HPDE6-E6E7 (cell line): Measurements from ENCODE around the gene GAPDHS.
A peak's percentile ranks its signal among the peaks of the same experiment; 100 is the strongest.

Source experiments
- DNase-seq: peaks from one replicate; pipeline ENCODE4 v3.0.0; 2011; ENCODE audit warnings: missing footprints; ENCODE audit errors: extremely low spot score

Gene GAPDHS

GRCh38 chr19:35510626-35510964, 22.7 kb upstream of the GAPDHS start:
- no peak for DNase-seq

GRCh38 chr19:35511337-35511736, 21.9 kb upstream of the GAPDHS start:
- DNase-seq, result no peak

DNA sequence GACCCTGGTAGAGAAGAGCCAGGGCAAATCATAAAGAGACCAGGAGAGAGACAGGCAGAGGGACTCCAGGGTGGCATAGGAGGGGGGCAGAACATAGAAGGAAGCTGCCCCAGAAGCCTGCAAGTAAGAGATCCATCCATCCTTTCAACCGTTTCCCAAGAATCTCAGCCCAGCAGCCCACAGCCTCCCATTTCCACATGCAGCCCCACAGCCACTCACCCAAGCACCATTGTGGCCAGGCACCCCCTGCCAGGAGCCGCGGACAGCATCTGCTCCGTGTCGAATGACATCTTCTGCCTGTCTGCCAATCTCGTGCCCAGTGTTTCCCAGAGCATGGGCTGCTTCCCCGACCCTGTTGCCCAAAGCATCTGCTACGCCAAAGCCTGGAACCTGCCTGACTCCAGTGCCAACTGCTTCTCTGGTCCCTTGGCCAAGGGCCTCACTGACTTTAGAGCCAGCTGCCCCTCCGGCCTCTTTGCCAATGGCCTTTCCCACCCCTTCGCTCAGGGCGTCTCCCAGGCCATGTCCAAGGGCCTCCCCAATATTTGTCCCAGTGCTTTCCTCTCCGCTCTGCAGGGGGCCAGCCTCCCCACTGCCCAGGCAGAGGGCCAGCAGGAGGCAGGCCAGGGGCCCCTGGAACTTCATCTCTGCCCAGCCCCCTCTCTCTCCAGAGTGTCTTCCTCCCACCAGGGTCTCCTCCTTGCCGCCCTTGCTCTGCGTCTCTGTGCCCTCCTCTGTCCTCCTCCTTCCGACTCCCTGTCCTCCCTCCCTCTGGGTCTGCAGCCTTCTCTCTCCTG, 20.2 kb upstream of the GAPDHS start:
- DNase-seq, result no peak

DNA sequence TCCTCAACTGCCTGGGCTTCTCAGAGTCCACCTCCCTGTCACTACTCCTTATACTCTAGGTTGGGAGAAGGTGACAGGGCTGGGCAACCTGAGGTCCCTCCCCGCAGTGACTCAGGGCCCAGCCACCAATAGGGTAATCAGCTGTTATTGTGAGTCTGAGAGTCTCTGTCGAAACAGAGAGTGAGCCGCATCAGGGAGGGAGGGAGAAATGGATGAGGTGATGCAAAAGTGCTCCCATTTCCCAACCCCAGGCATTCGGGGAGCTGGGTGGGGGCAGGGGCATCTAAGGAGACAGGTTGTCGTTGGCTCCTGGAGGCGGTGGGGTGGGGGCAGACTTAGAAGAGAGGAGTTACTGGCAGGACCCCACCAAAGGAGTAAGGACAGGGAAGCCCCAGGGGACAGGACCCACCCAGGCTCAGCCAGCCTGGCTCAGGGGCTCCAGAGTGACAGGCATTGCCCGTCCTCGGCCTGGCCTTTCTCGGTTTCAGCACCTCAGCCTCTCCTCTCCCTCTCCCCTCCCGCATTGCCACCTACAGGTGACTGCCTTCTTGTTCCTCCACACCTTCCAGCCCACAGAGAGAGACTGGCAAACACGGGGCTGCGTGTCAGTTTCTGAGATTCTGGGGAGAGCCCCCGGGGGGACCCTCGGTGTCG, 19.5 kb upstream of the GAPDHS start, which contains the start of gene DMKN:
TSS of gene DMKN (minus strand) at position 22 of the 654 bp plus-strand sequence. CDS start 174 bp downstream, outside the sequence.
- peak; percentile 70 for DNase-seq

GRCh38 chr19:35514282-35514809, 18.9 kb upstream of the GAPDHS start:
- no peak for DNase-seq

DNA sequence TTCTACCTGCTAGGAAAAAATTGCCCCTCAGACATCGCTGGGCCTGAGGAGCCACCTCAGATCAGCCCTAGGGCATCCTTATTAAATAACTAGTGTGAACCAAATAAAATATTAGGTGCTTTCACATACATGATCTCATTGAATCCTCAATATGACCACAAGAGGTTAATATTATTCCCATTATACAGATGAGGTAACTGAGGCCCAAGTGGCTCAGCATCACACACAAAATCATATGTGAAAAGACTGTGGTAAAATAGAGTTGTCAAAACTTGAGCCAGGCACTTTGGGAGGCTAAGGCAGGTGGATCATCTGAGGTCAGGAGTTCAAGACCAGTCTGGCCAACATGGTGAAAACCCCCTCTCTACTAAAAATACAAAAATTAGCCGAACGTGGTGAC, 16.9 kb upstream of the GAPDHS start:
- no peak for DNase-seq

DNA sequence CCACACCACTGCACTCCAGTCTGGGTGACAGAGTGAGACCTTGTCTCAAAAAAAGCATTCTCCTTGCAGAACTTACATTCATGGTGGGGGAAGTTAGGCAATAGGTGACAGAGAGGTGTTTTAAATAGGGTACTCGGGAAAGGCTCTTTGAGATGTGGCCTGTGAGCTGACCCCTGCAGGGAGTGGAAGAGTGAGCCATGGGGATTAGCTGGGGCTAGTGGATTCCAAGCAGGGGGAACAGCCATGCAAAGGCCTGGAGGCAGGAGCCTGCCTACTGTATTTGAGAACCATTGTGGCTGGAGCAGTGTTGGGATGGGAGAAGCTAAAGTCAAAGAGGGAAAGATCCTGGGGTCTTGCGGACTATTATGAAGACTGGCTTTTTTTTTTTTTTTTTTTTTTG, 15.9 kb upstream of the GAPDHS start:
- no peak for DNase-seq

DNA sequence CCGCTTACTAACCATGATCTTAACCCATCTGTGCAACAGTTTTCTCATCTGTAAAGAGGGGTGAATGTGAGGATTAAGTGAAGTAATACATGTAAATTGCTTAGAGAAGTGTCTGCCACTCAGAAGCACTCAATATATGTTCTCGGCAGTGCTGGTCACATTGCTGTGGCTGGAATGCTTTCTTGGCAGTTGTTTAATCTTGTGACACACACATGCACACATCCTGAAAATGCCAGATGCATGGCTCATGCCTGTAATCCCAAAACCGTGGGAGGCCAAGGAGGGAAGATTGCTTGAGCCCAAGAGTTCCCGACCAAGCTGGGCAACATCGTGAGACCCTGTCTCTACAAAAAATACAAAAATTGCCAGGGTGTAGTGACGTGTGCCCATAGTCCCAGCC, 14.9 kb upstream of the GAPDHS start:
- DNase-seq, result no peak

DNA sequence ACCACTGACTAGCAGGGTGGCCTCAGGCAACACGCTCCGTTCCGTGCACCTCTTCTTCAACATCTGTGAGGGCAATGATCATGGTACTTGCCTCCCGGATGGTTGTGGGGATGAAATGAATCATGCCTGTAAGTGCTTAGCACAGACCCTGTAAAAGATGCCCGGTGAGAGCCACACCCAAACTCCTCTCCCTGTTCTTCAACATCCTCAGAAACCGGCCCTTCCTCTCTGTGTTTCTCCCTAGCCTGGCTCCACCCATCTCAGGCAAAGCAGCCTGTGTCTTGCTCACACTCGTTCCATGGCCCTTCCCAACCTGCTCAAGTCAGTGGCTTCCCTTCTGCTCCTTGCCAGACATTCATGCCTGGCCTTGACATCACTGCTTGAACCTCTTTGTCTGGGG, 14.0 kb upstream of the GAPDHS start:
- DNase-seq, result peak; percentile 65

- no peak for DNase-seq
These were observed 12.0 kb upstream of the GAPDHS start for GRCh38 chr19:35521124-35521743.

- no peak for DNase-seq
These were observed 10.4 kb upstream of the GAPDHS start for GRCh38 chr19:35522745-35523327.

DNA sequence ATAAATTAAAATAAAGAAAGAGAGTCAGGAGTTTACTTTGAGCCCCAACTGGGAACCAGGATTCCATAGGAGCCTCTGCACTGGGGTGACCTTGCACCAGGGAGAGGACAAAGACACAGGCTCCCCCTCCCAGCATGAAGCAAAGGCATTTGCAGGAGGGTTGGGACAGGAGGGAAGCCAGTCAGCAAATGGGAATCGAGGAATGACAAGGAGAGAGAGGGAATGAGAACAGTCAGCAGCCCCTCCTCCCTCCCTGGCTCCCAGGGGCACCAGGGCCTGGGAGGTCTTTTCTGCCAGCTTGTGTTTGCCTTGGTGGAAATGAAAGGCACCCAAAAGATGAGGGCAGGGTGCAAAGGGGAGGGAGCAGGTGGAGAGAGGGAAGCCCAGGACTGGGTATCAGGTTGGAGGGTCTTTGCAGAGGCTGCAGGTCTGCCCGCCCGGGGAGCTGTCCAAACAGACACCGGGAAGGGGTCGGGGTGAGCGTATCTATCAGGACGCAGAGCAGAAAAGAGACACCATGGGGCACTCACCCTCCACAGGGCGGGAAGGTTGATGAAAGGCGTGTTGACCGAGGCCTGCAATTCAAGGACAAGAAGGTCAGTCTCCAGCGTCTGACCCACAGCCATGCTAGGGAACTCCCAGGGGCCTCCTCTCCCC, 8.9 kb upstream of the GAPDHS start:
- no peak for DNase-seq

DNA sequence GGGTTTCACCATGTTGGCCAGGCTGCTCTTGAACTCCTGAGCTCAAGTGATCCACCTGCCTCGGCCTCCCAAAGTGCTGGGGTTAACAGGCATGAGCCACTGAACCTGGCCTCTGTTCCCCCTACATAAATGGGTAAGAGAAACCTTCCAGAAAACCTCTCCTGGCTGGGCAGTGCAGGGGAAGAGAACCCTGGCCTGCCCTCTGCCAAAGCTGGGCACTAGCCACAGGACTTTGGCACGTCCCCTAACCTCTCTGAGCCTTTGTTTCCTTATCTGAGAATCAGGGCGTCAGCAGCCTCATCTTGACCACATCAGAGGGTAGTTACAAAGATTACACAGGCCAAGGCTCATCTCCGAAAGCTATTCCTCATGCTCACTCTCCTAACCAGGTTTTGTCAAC, 7.4 kb upstream of the GAPDHS start:
- no peak for DNase-seq

DNA sequence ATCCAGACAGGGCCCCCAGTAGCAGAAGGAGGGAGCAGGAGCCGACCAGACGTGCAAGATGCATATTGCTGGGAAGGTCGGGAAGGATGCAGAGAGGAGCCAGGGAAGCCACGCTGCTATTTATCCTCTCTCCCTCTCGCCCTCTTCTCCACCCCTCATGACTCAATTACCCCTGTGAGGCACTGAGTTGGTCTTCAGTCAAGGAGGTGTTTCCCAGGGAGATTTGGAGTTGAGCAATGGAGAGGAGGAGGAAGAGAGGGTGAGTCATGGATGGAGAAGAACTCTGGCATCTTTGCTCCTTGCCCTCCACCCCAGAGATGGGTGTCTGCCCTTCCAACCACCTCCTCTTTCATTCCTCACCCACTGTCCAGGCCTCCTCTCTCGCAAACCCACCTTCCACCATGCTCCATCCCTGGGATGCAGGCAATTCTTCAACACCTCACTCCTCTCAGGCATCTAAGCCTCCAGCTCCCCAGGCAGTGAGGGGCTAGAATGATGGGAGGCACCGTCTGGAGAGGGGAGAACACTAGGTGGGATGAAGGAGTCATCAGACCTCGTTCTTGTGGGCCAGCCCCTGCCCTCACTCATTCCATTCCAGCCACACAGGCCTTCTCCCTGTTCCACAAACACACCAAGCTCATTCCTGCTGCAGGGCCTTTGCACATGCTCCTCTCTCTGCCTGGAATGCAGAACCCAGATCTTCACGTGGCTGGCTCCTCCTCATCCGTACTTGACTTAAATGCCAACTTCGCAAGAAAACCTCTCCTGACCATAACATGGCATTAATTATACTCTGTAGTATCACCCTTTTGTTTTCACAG, 4.8 kb upstream of the GAPDHS start, which contains the start of gene SBSN:
TSS of gene SBSN (minus strand) at position 94 of the 821 bp plus-strand sequence. CDS start at position 64, 30 bp downstream.
- no peak for DNase-seq

DNA sequence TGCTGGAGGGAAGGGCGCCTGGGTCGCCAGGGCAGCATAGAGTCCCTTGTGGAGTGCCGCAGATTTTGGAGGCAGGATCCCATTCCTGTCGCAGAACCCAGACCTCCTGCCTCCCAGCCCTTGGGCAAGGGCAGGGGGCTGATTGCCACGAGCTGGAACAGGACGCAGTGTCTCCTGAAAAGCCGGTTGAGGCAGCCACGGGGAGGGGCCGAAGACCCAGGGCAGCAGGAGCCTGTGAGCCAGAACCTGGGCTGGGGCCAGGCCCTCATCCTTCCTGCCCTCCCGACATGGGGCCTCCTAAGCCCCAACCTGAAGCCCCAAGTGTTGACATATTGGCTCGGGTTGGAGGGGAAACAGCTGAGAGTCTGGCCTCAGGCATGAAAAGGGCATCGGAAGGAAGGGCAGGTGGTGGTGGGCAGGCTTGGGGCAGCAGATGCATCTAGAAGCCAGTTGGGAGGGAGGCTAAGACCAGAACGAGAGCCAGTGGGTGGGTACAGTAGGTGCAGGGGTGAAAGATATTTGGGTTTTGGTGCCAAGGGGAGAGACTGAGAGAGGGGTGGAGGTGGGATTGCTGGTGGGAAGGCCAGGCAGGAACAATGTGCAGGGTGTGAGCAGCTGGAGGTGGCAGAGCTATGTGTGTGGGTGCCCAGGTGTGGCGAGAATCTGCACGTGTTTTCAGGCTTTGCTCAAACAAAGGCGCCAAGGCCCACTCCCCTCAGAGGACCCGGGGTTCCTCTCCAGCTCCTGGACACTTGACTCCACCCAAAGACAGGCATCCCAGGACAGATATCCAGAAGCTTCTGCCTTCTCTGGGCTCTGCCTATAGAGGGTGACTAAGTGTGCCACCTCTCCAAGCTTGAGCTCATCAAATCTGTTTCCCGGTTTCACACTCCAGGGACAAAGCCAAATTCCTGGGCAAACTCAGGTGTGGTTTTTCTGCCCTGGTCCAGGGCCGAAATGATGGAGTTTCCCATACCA, 3.7 kb upstream of the GAPDHS start:
- no peak for DNase-seq

- DNase-seq, result no peak
These were observed 2.0 kb upstream of the GAPDHS start for GRCh38 chr19:35531291-35531690.

- DNase-seq, result no peak
These were observed 651 bp downstream of the GAPDHS start for GRCh38 chr19:35533822-35534392.

DNA sequence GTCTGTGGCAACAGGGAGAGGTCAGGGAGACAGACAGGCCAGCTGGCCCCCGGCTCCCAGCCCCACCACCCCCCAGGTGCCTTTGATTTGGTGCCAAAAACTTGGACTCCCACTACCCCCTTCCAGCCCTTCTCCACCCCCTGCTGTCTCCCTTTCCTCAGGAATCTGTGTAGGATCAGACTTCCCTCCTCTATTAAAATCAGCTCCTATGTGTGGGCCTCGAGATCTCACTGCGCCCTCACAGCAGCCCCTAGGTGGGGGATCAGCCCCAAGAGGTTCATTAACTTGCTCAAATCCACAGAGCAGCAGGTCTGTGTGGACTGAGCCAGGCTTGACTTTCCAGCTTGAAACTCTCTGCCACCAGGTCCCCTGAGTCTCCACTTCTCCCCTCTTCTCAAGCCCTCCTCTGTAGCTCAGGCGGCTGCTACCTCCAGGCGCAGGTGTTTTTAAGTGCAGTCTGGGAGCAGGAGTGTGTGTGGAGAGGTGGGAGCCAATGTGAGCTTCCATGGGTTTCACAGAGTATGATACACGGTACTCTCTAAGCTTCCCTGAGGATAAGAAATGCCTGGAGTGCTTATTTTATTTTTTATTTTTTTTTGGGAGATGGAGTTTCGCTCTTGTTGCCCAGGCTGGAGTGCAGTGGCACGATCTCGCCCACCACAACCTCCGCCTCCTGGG, 1.7 kb downstream of the GAPDHS start:
- DNase-seq, result no peak

DNA sequence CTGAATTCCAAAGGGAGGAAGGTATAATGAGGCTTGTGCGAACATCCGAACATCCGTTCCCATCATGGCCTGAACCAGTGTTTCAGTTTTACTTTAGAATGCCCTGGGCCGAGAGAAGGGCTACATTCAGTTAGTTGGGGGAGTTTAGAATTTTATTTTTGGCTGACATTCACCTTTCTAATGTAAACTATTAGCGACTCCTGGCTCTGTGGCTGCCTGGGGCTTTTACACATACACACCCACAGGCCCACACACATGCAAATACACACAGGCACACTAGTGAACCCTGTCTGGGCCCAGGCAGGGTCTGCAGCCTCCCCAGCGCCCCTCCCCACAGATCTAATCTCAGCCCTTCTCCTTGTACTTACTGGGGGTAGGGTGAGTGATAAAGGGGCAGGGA, 6.1 kb downstream of the GAPDHS start:
- DNase-seq, result no peak
